PC-9 (cell line): Measurements from ENCODE around the gene SIGLEC15.

Experiments used
- CTCF ChIP-seq: fragments of 200-600 bp; sonication (generic); conservative IDR thresholded peaks from 2 replicates; pipeline ENCODE4 v1.6.1; 2017; ENCODE audit warnings: mixed run types, antibody characterized with exemption, mild to moderate bottlenecking, moderate library complexity
- EZH2 ChIP-seq: fragments of 200-600 bp; sonication (generic); IDR thresholded peaks from 2 replicates; pipeline ENCODE4 v1.8.0; 2017; ENCODE audit warnings: antibody characterized with exemption, low read depth

- no peak for TF ChIP-seq CTCF
- TF ChIP-seq EZH2: no peak
Observed at GRCh38 chr18:45877403-45877802, 51.9 kb downstream of the SIGLEC15 start.
